Stimulated activated CD4-positive, alpha-beta T cell treated with anti-CD3 and anti-CD28 coated beads, Interleukin-2, amount 100 ng/mL, for 48 hours (primary cell): ENCODE results near the gene IGF2BP3.
"Not testable (repeated sequence)": the region's sequence is repeated elsewhere in the genome, so short reads cannot be mapped to it uniquely, and the experiment has no call there.

ENCODE experiments used
- DNase-seq, 2 donors: peaks; one replicate each; pipeline ENCODE4 v3.0.0-alpha.2; 2020

The IGF2BP3 gene

GRCh38 chr7:23336086-23336485 is 134.2 kb downstream of the IGF2BP3 start:
- no peak for DNase-seq

- DNase-seq = no peak
Measured at GRCh38 chr7:23335621-23336020, 134.7 kb downstream of the IGF2BP3 start.

GRCh38 chr7:23335136-23335535 is 135.2 kb downstream of the IGF2BP3 start:
- no peak for DNase-seq

GRCh38 chr7:23334482-23335056 is 135.7 kb downstream of the IGF2BP3 start:
- no peak for DNase-seq

GRCh38 chr7:23333671-23334246 is 136.5 kb downstream of the IGF2BP3 start:
- no peak for DNase-seq

- DNase-seq = no peak
Measured at GRCh38 chr7:23332910-23333612, 137.2 kb downstream of the IGF2BP3 start.

- DNase-seq = no peak
Measured at GRCh38 chr7:23332193-23332592, 138.1 kb downstream of the IGF2BP3 start.

- DNase-seq = no peak
Measured at GRCh38 chr7:23331132-23331531, 139.2 kb downstream of the IGF2BP3 start.

- DNase-seq = no peak
Measured at GRCh38 chr7:23315366-23315765, 154.9 kb downstream of the IGF2BP3 start.

- DNase-seq = not testable (repeated sequence)
Measured at GRCh38 chr7:23312141-23312540, 158.2 kb downstream of the IGF2BP3 start.

- DNase-seq = no peak
Measured at GRCh38 chr7:23308754-23309153, 161.5 kb downstream of the IGF2BP3 start.

GRCh38 chr7:23306936-23307521 is 163.3 kb downstream of the IGF2BP3 start:
- DNase-seq = no peak

GRCh38 chr7:23299770-23300300 is 170.5 kb downstream of the IGF2BP3 start:
- DNase-seq = no peak

GRCh38 chr7:23298885-23299769 is 171.2 kb downstream of the IGF2BP3 start, which contains the start of gene MALSU1:
Gene MALSU1, plus strand, starts transcription at chr7:23299339. Its CDS starts 14 bp downstream, at chr7:23299353.
- peak; percentile 98 for DNase-seq

- no peak for DNase-seq
Measured at GRCh38 chr7:23298141-23298881, 172.0 kb downstream of the IGF2BP3 start.

GRCh38 chr7:23295401-23295697 is 174.9 kb downstream of the IGF2BP3 start:
- no peak for DNase-seq

- no peak for DNase-seq
Measured at GRCh38 chr7:23294549-23295400, 175.5 kb downstream of the IGF2BP3 start.

GRCh38 chr7:23293500-23294073 is 176.7 kb downstream of the IGF2BP3 start:
- no peak for DNase-seq

GRCh38 chr7:23292623-23293022 is 177.7 kb downstream of the IGF2BP3 start:
- DNase-seq = no peak

- no peak for DNase-seq
Measured at GRCh38 chr7:23291957-23292560, 178.2 kb downstream of the IGF2BP3 start.
